Coronary artery (tissue), 2 donors: ENCODE results near the gene SRCIN1.

Experiments used
- DNase-seq: peaks from one replicate; pipeline ENCODE4 v3.0.0-alpha.2; 2017; ENCODE audit warnings: low spot score
- H3K27ac ChIP-seq, 2 donors: fragments of 200-600 bp; sonication (generic); one replicate each; pipeline ENCODE4 v1.5.1; 2016 to 2019
- H3K4me3 ChIP-seq: fragments of 200-600 bp; sonication (generic); 2 replicates; pipeline ENCODE4 v1.5.1; 2016; ENCODE audit warnings: mild to moderate bottlenecking, moderate library complexity
- CTCF ChIP-seq: fragments of 200-600 bp; sonication (generic); IDR thresholded peaks from one replicate; pipeline ENCODE4 v1.5.1; 2019; ENCODE audit warnings: antibody characterized with exemption

The SRCIN1 gene

GRCh38 chr17:38596651-38597050 is 9.1 kb downstream of the SRCIN1 start:
- H3K27ac ChIP-seq: no peak overlapping the region
- no peak for DNase-seq
- TF ChIP-seq CTCF: no peak
- no peak overlapping the region for H3K4me3 ChIP-seq

DNA sequence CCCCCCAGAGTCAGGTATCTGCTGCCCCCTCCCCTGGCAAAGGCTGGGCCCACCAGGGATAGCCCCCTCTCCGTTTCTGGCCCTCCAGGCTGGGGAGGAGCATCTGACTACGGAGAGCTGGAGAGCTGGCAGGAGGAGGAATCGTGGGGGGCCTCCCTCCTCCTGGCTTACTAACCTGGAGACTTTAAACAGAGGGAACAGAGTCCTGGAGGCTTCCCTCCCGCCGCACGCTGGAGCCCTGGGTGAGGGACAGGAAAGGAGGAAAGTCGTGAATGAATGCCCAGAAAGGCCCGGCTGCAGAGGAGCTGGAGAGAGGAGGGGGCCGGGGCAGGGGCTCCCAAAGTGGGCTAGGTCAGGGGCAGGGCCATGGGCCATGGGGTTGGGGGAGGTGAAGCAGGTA is 9.9 kb downstream of the SRCIN1 start:
- Histone ChIP-seq H3K4me3 (no peak overlapping the region), H3K27ac (no peak overlapping the region)
- DNase-seq: no peak
- no peak for TF ChIP-seq CTCF

GRCh38 chr17:38594152-38594551 is 11.6 kb downstream of the SRCIN1 start:
- no peak for TF ChIP-seq CTCF
- Histone ChIP-seq H3K4me3 (no peak overlapping the region), H3K27ac (no peak overlapping the region)
- DNase-seq: no peak

GRCh38 chr17:38592487-38592886 is 13.3 kb downstream of the SRCIN1 start:
- H3K27ac ChIP-seq: no peak overlapping the region
- H3K4me3 ChIP-seq: no peak overlapping the region
- no peak for DNase-seq
- no peak for TF ChIP-seq CTCF

- Histone ChIP-seq H3K27ac (no peak overlapping the region), H3K4me3 (no peak overlapping the region)
- TF ChIP-seq CTCF: no peak
- no peak for DNase-seq
These were observed 14.0 kb downstream of the SRCIN1 start for GRCh38 chr17:38591759-38592241.

GRCh38 chr17:38590988-38591758 is 14.6 kb downstream of the SRCIN1 start:
- no peak for TF ChIP-seq CTCF
- DNase-seq: no peak
- Histone ChIP-seq H3K4me3 (no peak overlapping the region), H3K27ac (no peak overlapping the region)

DNA sequence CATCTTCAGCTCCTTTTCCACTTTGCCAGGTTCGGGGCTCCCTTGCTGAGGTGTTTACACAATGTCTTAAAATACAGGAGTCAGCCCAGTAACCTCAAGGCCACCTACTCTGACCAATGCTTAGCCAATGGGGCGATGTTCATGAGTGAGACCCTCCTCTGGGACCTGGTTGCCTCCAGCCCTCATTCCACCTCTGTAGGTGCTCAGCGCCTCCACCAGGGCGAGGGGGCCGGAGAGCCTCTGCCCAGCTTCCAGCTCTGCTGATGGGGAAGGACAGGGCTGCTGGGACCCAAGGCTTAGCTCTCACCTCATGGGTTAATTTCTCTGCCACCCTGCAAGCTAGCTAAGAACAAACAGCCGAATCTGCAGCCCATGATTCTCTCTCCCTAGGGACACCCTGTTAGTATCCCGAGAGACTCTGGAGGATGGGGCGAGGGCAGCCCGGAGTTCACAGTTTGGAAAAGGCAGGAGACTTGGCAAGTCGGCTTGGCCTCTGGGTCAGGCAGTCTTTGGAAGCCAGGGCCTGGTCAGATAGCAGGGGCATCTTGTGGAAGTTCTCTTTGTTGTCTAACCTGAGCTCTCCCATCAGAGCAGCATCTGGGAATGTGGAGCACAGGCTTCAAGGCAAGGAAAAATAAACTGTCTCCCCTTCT is 16.2 kb downstream of the SRCIN1 start:
- no peak overlapping the region for H3K4me3 ChIP-seq
- no peak for TF ChIP-seq CTCF
- no peak for DNase-seq
- no peak overlapping the region for H3K27ac ChIP-seq
